Gastrocnemius medialis (tissue), 4 donors: ENCODE measurements around the gene SLC6A16. TPM values are rescaled to one million over a fixed set of nuclear protein-coding genes. Genes with fewer than 3 reads are reported as not detected.

Source experiments
- ATAC-seq, 2 donors: fragments of 150-250 bp; one replicate each; pipeline ENCODE4 v1.9.1; 2016
- DNase-seq, 2 donors: peaks; one replicate each; pipeline ENCODE4 v3.0.0-alpha.2; 2019
- H3K27ac ChIP-seq, 4 donors: fragments of 200-600 bp; sonication (generic); 1 replicate in 1 of 4; 2 replicates in 3 of 4; pipeline ENCODE4 v1.5.1; 2016 to 2018; ENCODE audit warnings: mild to moderate bottlenecking in 2 of 4, moderate library complexity in 1 of 4
- H3K27me3 ChIP-seq, 3 donors: fragments of 200-600 bp; sonication (generic) in 2 of 3; 1 replicate in 1 of 3; 2 replicates in 2 of 3; pipeline versions ENCODE4 v1.5.1 to v1.6.0; 2016 to 2019; ENCODE audit warnings: mild to moderate bottlenecking in 1 of 3, moderate library complexity in 1 of 3
- H3K36me3 ChIP-seq, 2 donors: fragments of 200-600 bp; sonication (generic) in 1 of 2; one replicate each; pipeline ENCODE4 v1.5.1; 2017 to 2018
- H3K4me1 ChIP-seq, 2 donors: fragments of 200-600 bp; sonication (generic) in 1 of 2; one replicate each; pipeline ENCODE4 v1.5.1; 2016 to 2017; ENCODE audit warnings: mild to moderate bottlenecking in 2 of 2
- H3K4me3 ChIP-seq, 4 donors: fragments of 200-600 bp; sonication (generic) in 3 of 4; 1 replicate in 1 of 4; 2 replicates in 3 of 4; pipeline ENCODE4 v1.5.1; 2016 to 2019; ENCODE audit warnings: mild to moderate bottlenecking in 2 of 4
- H3K9me3 ChIP-seq, 3 donors: fragments of 200-600 bp; sonication (generic) in 2 of 3; 1 replicate in 1 of 3; 2 replicates in 2 of 3; pipeline ENCODE4 v1.5.1; 2016 to 2019
- POLR2A ChIP-seq, 2 donors: fragments of 450-650 bp; IDR thresholded peaks; one replicate each; pipeline ENCODE4 v1.6.1; 2017; ENCODE audit warnings: antibody characterized with exemption in 2 of 2, mild to moderate bottlenecking in 2 of 2, moderate library complexity in 2 of 2
- in situ Hi-C, 4 donors: fragments of 200-750 bp; cut with MboI; loops; one replicate each; pipeline versions ENCODE4 v1.15.0 to v1.8.0; 2017; ENCODE audit warnings: low sequenced_read_pairs in 4 of 4
- intact Hi-C: fragments of 100-400 bp; cut with DNase I; formaldehyde crosslinking; loops from one replicate; pipeline ENCODE4 v1.15.1; 2023; ENCODE audit warnings: low total_unique reads
- total RNA-seq, 4 donors: library from RNA; depleted of rRNA; stranded (reverse); fragments of >200 nt; gene quantifications; one replicate each; pipeline versions ENCODE4 v1.1.0 to v1.2.3, GENCODE V29; 2016
- TF ChIP-seq, protein P1 (sequence below), 5 experiments: fragments of 450-650 bp in 3 of 5; fragments of 200-600 bp in 2 of 5; sonication (generic) in 2 of 5; IDR thresholded peaks in 4 of 5; conservative IDR thresholded peaks in 1 of 5; 1 replicate in 4 of 5; 2 replicates in 1 of 5; pipeline ENCODE4 v1.5.1; 2016 to 2019; ENCODE audit warnings: antibody characterized with exemption in 5 of 5, mild to moderate bottlenecking in 3 of 5, moderate library complexity in 3 of 5

The SLC6A16 gene
- total RNA-seq, 4 donors from 2014 or later: 0.13 to 4.3 (median 0.36) TPM; not detected in 1

DNA sequence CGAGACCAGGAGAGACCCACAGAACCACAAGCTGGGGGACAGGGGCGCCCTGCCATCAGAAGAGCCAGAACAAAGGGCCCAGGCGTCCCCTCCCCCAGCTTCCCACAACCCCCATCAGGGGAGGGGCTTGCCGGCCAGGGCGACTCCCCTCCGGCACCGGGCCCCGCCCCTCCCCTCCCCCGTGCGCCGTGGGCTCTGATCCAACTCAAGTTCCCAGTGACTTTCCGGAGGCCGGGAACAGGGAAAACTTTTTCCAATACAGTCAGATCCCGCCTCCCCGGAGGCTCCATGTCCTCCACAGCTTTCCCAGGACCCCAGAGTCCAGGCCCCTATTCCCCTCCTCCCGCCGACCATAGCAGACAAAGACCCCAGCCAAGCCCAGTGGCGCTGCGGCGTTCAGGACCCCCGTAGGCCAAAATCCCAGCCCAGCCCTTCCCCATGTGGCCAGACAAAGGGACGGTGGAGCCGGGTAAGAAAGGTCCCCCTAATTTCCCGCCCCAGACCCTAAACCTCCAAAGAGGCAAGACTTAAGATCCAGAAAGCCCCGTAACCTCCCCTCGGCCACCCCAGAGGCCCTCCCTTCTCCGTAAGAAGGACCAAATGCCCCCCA lies 36.6 kb upstream of the SLC6A16 start:
- H3K4me1 ChIP-seq: peaks cover 0 to 14% of the 10 kb centered on the region in 2 donors
- intact Hi-C loops: loop anchor here (2.0 kb wide), 1 partner anchor 81 kb away; no protein-coding TSS in a partner anchor
- ATAC-seq (peak; percentile 16 to 39), DNase-seq (peak; percentile 45 to 51)
- no peaks in the 10 kb centered on the region for H3K9me3 ChIP-seq
- H3K27me3 ChIP-seq: peaks cover 5 to 31% (median 27%) of the 10 kb centered on the region in 3 donors
- in situ Hi-C loops: no loop called here
- TF ChIP-seq, protein P1, sequence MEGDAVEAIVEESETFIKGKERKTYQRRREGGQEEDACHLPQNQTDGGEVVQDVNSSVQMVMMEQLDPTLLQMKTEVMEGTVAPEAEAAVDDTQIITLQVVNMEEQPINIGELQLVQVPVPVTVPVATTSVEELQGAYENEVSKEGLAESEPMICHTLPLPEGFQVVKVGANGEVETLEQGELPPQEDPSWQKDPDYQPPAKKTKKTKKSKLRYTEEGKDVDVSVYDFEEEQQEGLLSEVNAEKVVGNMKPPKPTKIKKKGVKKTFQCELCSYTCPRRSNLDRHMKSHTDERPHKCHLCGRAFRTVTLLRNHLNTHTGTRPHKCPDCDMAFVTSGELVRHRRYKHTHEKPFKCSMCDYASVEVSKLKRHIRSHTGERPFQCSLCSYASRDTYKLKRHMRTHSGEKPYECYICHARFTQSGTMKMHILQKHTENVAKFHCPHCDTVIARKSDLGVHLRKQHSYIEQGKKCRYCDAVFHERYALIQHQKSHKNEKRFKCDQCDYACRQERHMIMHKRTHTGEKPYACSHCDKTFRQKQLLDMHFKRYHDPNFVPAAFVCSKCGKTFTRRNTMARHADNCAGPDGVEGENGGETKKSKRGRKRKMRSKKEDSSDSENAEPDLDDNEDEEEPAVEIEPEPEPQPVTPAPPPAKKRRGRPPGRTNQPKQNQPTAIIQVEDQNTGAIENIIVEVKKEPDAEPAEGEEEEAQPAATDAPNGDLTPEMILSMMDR (IDR thresholded peaks at IDR 0.05 in 4 of 5, conservative IDR thresholded peaks at IDR 0.05 in 1 of 5): no peak
- TF ChIP-seq POLR2A (IDR thresholded peaks at IDR 0.05): peak; percentile 23 to 53
- H3K4me3 ChIP-seq: peak overlapping the region; percentile 68 to 72 (median 68)
- H3K27ac ChIP-seq: peak overlapping the region; percentile 82 to 91 (median 84)
- H3K36me3 ChIP-seq: no peaks in the 10 kb centered on the region

DNA sequence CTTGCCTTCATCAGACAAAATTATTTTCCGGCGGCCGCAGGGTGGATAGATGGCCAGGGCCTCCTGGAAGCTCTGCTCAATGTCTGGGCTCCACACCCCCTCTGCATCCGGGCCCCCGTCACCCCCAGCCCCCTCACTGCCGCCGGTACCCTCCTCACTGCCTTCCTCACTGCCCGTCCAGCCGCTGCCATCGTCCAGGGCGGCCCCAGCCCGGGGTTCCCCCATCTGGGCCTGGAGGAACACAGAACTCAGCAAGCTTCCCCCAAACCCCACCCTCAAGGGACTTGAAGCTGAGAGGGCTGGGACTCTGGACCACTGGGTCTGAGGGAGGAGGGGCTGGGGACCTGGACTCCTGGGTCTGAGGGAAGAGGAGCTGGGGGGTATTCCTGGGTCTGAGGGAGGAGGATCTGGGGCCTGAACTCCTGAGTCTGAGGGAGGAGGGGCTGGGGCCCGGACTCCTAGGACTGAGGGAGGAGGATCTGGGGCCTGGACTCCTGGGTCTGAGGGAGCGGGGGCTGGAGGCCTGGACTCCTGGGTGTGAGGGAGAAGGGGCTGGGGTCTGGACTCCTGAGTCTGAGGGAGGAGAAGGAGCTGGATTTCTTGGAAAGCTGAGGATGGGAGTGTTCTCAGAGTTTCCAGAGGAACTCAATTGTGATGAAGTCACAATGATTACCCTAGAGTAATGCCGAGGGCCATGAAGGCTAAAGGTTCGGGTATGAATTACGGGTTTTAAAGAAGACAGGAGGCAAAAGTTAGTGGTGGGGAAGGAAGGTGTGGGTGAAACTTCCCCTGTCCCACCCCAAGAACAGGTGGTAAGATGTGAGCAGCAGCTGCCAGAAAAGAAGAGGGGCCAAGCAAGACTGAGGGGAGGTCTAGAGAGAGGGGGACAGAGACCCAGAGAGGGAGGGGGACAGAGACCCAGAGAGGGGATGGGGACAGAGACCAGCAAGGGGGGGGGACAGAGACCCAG lies 35.1 kb upstream of the SLC6A16 start:
- no peaks in the 10 kb centered on the region for H3K36me3 ChIP-seq
- H3K27me3 ChIP-seq: peaks cover 5 to 31% (median 27%) of the 10 kb centered on the region in 3 donors
- no peak overlapping the region for H3K4me3 ChIP-seq
- in situ Hi-C loops (no loop called here), intact Hi-C loops (no loop called here)
- no peak for DNase-seq
- peak overlapping the region; percentile 82 to 91 (median 84) for H3K27ac ChIP-seq
- ATAC-seq: no peak
- H3K4me1 ChIP-seq: peaks cover 0 to 14% of the 10 kb centered on the region in 2 donors
- no peaks in the 10 kb centered on the region for H3K9me3 ChIP-seq
- TF ChIP-seq POLR2A (IDR thresholded peaks at IDR 0.05): no peak
- TF ChIP-seq, protein P1 (IDR thresholded peaks at IDR 0.05 in 4 of 5, conservative IDR thresholded peaks at IDR 0.05 in 1 of 5): no peak

DNA sequence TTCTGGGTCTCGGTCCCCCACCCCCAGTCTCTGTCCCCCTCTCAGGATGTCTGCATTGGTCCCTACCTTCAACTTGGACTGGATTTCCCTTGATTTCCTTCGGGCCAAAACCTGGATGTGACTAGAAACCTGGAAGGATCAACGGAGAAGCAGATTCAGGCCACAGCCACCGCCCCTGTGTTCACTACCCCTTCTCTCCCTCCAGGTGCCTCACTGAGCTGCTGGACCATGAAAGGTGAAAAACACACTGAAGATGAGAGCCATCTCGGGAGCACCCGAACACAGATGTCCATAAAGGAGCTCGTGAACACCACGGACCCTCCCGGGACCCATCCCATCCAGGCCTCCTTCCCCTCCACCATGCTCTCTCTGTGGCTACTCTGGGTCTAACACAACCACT lies 32.2 kb upstream of the SLC6A16 start:
- ATAC-seq (no peak), DNase-seq (no peak)
- H3K4me1 ChIP-seq: peaks cover 0 to 5% of the 10 kb centered on the region in 2 donors
- intact Hi-C loops (no loop called here), in situ Hi-C loops (no loop called here)
- no peak overlapping the region for H3K4me3 ChIP-seq
- no peak for TF ChIP-seq POLR2A (IDR thresholded peaks at IDR 0.05)
- TF ChIP-seq, protein P1 (IDR thresholded peaks at IDR 0.05 in 4 of 5, conservative IDR thresholded peaks at IDR 0.05 in 1 of 5): no peak
- H3K27ac ChIP-seq: peak overlapping the region in 2 of 4 donors; percentile 41 to 57
- H3K27me3 ChIP-seq: peaks cover 0 to 11% (median 2%) of the 10 kb centered on the region in 3 donors
- no peaks in the 10 kb centered on the region for H3K9me3 ChIP-seq
- H3K36me3 ChIP-seq: no peaks in the 10 kb centered on the region

DNA sequence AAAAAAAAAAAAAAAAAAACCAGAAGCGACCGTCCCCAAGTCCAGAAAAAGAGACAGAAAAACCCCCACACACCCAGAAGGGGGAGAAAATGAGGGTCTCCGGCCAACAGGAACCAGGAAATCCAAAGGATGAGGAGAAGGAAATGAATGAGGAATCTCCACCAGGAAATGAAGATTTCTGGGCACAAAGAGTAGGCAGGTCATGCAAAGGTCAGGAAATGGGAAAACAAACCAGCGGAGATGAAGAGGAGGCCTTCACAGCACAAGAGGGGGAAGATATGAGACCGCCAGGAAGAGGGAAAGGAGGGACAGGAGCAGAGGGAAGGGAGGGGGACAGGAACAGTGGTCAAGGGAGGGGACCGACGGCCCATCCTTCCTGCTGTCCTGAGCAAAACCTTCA lies 31.4 kb upstream of the SLC6A16 start:
- in situ Hi-C loops: no loop called here
- no peaks in the 10 kb centered on the region for H3K36me3 ChIP-seq

More for the DNA sequence above, 31.4 kb upstream of the SLC6A16 start:
- DNase-seq (no peak), ATAC-seq (no peak)
- H3K27me3 ChIP-seq: peaks cover 0 to 3% (median 0%) of the 10 kb centered on the region in 3 donors
- TF ChIP-seq, protein P1 (IDR thresholded peaks at IDR 0.05 in 4 of 5, conservative IDR thresholded peaks at IDR 0.05 in 1 of 5): no peak
- no peak for TF ChIP-seq POLR2A (IDR thresholded peaks at IDR 0.05)
- H3K4me3 ChIP-seq: no peak overlapping the region
- no peaks in the 10 kb centered on the region for H3K9me3 ChIP-seq
- no peaks in the 10 kb centered on the region for H3K4me1 ChIP-seq
- intact Hi-C loops: no loop called here
- peak overlapping the region in 3 of 4 donors; percentile 34 to 57 (median 41) for H3K27ac ChIP-seq
